Right atrium auricular region (tissue), 2 donors: ENCODE data around the gene MPLKIP. TPM values are rescaled to one million over a fixed set of nuclear protein-coding genes. Genes with fewer than 3 reads are reported as not detected.
"Not testable (repeated sequence)": the region's sequence is repeated elsewhere in the genome, so short reads cannot be mapped to it uniquely, and the experiment has no call there.

ENCODE experiments used
- DNase-seq: peaks from one replicate; pipeline ENCODE4 v3.0.0-alpha.2; 2019; ENCODE audit warnings: low spot score
- H3K27ac ChIP-seq, 2 donors: fragments of 200-600 bp; sonication (generic); 1 replicate in 1 of 2; 2 replicates in 1 of 2; pipeline ENCODE4 v1.5.1; 2016 to 2019
- H3K27me3 ChIP-seq, 2 donors: fragments of 200-600 bp; sonication (generic); one replicate each; pipeline versions ENCODE4 v1.5.1 to v1.6.0; 2017 to 2019
- H3K36me3 ChIP-seq: fragments of 200-600 bp; sonication (generic); one replicate; pipeline ENCODE4 v1.5.1; 2016
- H3K4me1 ChIP-seq, 2 donors: fragments of 200-600 bp; sonication (generic); one replicate each; pipeline versions ENCODE4 v1.5.1 to v1.6.0; 2017 to 2019
- H3K4me3 ChIP-seq, 2 donors: fragments of 200-600 bp; sonication (generic); 1 replicate in 1 of 2; 2 replicates in 1 of 2; pipeline ENCODE4 v1.5.1; 2017 to 2019; ENCODE audit warnings: mild to moderate bottlenecking in 1 of 2, moderate library complexity in 1 of 2
- H3K9me3 ChIP-seq, 2 donors: fragments of 200-600 bp; sonication (generic); one replicate each; pipeline ENCODE4 v1.5.1; 2019
- total RNA-seq, 2 donors: library from RNA; depleted of rRNA; stranded (reverse); fragments of >200 nt; gene quantifications; one replicate each; pipeline ENCODE4 v1.1.0, GENCODE V29; 2016
- TF ChIP-seq, protein P1 (sequence below), 2 donors: fragments of 200-600 bp; sonication (generic); IDR thresholded peaks; one replicate each; pipeline ENCODE4 v1.5.1; 2019; ENCODE audit warnings: antibody characterized with exemption in 2 of 2

Gene MPLKIP
- total RNA-seq, 2 donors from 2014 or later = 19.7 to 23.3 TPM

- DNase-seq = no peak
- Histone ChIP-seq H3K27ac (no peak overlapping the region), H3K27me3 (no peaks in the 10 kb centered on the region), H3K9me3 (no peaks in the 10 kb centered on the region), H3K36me3 (no peaks in the 10 kb centered on the region), H3K4me3 (no peak overlapping the region), H3K4me1 (no peaks in the 10 kb centered on the region)
- TF ChIP-seq, protein P1, sequence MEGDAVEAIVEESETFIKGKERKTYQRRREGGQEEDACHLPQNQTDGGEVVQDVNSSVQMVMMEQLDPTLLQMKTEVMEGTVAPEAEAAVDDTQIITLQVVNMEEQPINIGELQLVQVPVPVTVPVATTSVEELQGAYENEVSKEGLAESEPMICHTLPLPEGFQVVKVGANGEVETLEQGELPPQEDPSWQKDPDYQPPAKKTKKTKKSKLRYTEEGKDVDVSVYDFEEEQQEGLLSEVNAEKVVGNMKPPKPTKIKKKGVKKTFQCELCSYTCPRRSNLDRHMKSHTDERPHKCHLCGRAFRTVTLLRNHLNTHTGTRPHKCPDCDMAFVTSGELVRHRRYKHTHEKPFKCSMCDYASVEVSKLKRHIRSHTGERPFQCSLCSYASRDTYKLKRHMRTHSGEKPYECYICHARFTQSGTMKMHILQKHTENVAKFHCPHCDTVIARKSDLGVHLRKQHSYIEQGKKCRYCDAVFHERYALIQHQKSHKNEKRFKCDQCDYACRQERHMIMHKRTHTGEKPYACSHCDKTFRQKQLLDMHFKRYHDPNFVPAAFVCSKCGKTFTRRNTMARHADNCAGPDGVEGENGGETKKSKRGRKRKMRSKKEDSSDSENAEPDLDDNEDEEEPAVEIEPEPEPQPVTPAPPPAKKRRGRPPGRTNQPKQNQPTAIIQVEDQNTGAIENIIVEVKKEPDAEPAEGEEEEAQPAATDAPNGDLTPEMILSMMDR (IDR thresholded peaks at IDR 0.05) = no peak
Observed at GRCh38 chr7:40147371-40148246, 13.2 kb upstream of the MPLKIP start.

GRCh38 chr7:40145596-40146130, 11.2 kb upstream of the MPLKIP start:
- not testable (repeated sequence) for DNase-seq, H3K27me3 ChIP-seq, H3K4me1 ChIP-seq, H3K36me3 ChIP-seq, H3K4me3 ChIP-seq, H3K9me3 ChIP-seq, H3K27ac ChIP-seq

- not testable (repeated sequence) for DNase-seq
Observed at GRCh38 chr7:40141916-40142315, 7.5 kb upstream of the MPLKIP start.

GRCh38 chr7:40139891-40140290, 5.5 kb upstream of the MPLKIP start:
- H3K4me3 ChIP-seq, H3K36me3 ChIP-seq, DNase-seq, H3K27me3 ChIP-seq, H3K27ac ChIP-seq, H3K9me3 ChIP-seq, H3K4me1 ChIP-seq: not testable (repeated sequence)

More at GRCh38 chr7:40141916-40142315, 7.5 kb upstream of the MPLKIP start:
- H3K27ac ChIP-seq, H3K9me3 ChIP-seq, H3K36me3 ChIP-seq, H3K4me3 ChIP-seq, H3K27me3 ChIP-seq, H3K4me1 ChIP-seq: not testable (repeated sequence)

- Histone ChIP-seq H3K27me3 (no peaks in the 10 kb centered on the region), H3K27ac (no peak overlapping the region), H3K4me1 (no peaks in the 10 kb centered on the region), H3K9me3 (no peaks in the 10 kb centered on the region), H3K4me3 (no peak overlapping the region), H3K36me3 (no peaks in the 10 kb centered on the region)
- TF ChIP-seq, protein P1 (IDR thresholded peaks at IDR 0.05) = no peak
- no peak for DNase-seq
Observed at GRCh38 chr7:40138973-40139372, 4.6 kb upstream of the MPLKIP start.

- Histone ChIP-seq H3K4me3 (no peak overlapping the region), H3K27me3 (no peaks in the 10 kb centered on the region), H3K4me1 (peaks cover 0 to 9% of the 10 kb centered on the region in 2 donors), H3K36me3 (no peaks in the 10 kb centered on the region), H3K9me3 (no peaks in the 10 kb centered on the region), H3K27ac (no peak overlapping the region)
- DNase-seq = no peak
- TF ChIP-seq, protein P1 (IDR thresholded peaks at IDR 0.05) = no peak
Observed at GRCh38 chr7:40137563-40137962, 3.1 kb upstream of the MPLKIP start.

GRCh38 chr7:40135317-40135610, 842 bp upstream of the MPLKIP start:
- Histone ChIP-seq H3K9me3 (no peaks in the 10 kb centered on the region), H3K4me3 (peak overlapping the region; percentile 71 to 86), H3K27ac (peak overlapping the region; percentile 85 to 91), H3K27me3 (no peaks in the 10 kb centered on the region), H3K4me1 (peaks cover 0 to 19% of the 10 kb centered on the region in 2 donors), H3K36me3 (no peaks in the 10 kb centered on the region)
- no peak for DNase-seq
- TF ChIP-seq, protein P1 (IDR thresholded peaks at IDR 0.05) = no peak
